Panc1 (cell line): Measurements from ENCODE around the gene RRP7A. TPM values are rescaled to one million over a fixed set of nuclear protein-coding genes. Genes with fewer than 3 reads are reported as not detected.

Source experiments
- ATAC-seq: fragments of 200-7000 bp; cut with Tn5 transposase; 2 replicates; pipeline ENCODE4 v1.9.1; 2020; ENCODE audit warnings: mild to moderate bottlenecking, moderate library complexity
- BruUV-seq: library from RNA; stranded (reverse); fragments of 400-500 nt; replicated peaks from 2 replicates; lab custom pipeline; 2021; lab: Mats Ljungman, UMichigan
- CTCF ChIA-PET: fragments of 300-600 bp; sonication (Branson Sonifier 250); formaldehyde crosslinking; loops from one replicate; lab custom pipeline; 2022; ENCODE audit warnings: antibody characterized with exemption; lab: Charles Lee
- POLR2A ChIA-PET: fragments of 300-600 bp; sonication (Branson Sonifier 250); formaldehyde crosslinking; loops from one replicate; lab custom pipeline; 2022; ENCODE audit warnings: antibody characterized with exemption; lab: Charles Lee
- DNase-seq: peaks from one replicate; pipeline ENCODE4 v3.0.0-alpha.2; 2010; ENCODE audit warnings: low read depth, low spot score
- H3K27ac ChIP-seq: 2 replicates; pipeline ENCODE4 v1.5.1; 2011; ENCODE audit warnings: mild to moderate bottlenecking, low read length, inconsistent platforms
- H3K27me3 ChIP-seq: fragments of 200-500 bp; sonication (Bioruptor generic); 2 replicates; pipeline ENCODE4 v1.6.0; 2014; ENCODE audit warnings: low read length, inconsistent platforms; ENCODE audit not compliant: control insufficient read depth, insufficient read depth
- H3K36me3 ChIP-seq: fragments of 200-500 bp; sonication (Bioruptor generic); 2 replicates; pipeline ENCODE4 v1.5.1; 2014; ENCODE audit warnings: inconsistent platforms, mild to moderate bottlenecking, low read length, moderate library complexity; ENCODE audit not compliant: control insufficient read depth, insufficient read depth
- H3K4me1 ChIP-seq: 2 replicates; pipeline ENCODE4 v1.5.1; 2011; ENCODE audit warnings: inconsistent platforms, mild to moderate bottlenecking, low read length, moderate library complexity; ENCODE audit not compliant: control insufficient read depth, insufficient read depth
- H3K4me3 ChIP-seq, 2 experiments: 2 replicates each; pipeline ENCODE4 v1.5.1; 2011 to 2012; ENCODE audit warnings: low read depth in 2 of 2, low read length in 2 of 2, mild to moderate bottlenecking in 2 of 2, inconsistent platforms in 1 of 2, moderate library complexity in 1 of 2
- H3K9me3 ChIP-seq: fragments of 200-500 bp; sonication (Bioruptor generic); 2 replicates; pipeline ENCODE4 v1.5.1; 2014; ENCODE audit warnings: low read depth, mild to moderate bottlenecking, inconsistent platforms, low read length, moderate library complexity; ENCODE audit not compliant: control insufficient read depth, insufficient read depth
- POLR2AphosphoS5 ChIP-seq: IDR thresholded peaks from 2 replicates; pipeline ENCODE4 v1.6.1; 2012; ENCODE audit warnings: mild to moderate bottlenecking, low read depth, low read length, moderate library complexity
- SIN3A ChIP-seq: IDR thresholded peaks from 2 replicates; pipeline ENCODE4 v1.6.1; 2012; ENCODE audit warnings: low read depth, mild to moderate bottlenecking, low read length, moderate library complexity, borderline replicate concordance; ENCODE audit not compliant: insufficient read depth
- TCF7L2 ChIP-seq: IDR thresholded peaks from 2 replicates; pipeline ENCODE4 v1.6.1; 2011; ENCODE audit warnings: mild to moderate bottlenecking, low read depth, low read length, inconsistent platforms
- in situ Hi-C: cut with HindIII; loops from 2 replicates; pipeline ENCODE4 v1.10.0; 2016; ENCODE audit warnings: low sequenced_read_pairs, low pct_unique_long_range_greater_than_20kb
- intact Hi-C: fragments of 100-400 bp; cut with micrococcal nuclease; formaldehyde crosslinking; loops from one replicate; pipeline ENCODE4 v1.10.0; 2022; ENCODE audit not compliant: unreplicated experiment
- total RNA-seq: library from RNA; stranded (reverse); gene quantifications from one replicate; pipeline ENCODE4 v1.2.1, GENCODE V29; 2021; ENCODE audit not compliant: unreplicated experiment
- TF ChIP-seq, protein P1 (sequence below), 2 experiments: IDR thresholded peaks; 2 replicates each; pipeline ENCODE4 v1.6.1; 2011 to 2012; ENCODE audit warnings: low read depth in 2 of 2, control low read depth in 1 of 2, low read length in 1 of 2, mild to moderate bottlenecking in 1 of 2, moderate library complexity in 1 of 2; ENCODE audit not compliant: insufficient read depth in 1 of 2
- TF ChIP-seq, protein P2 (sequence below): fragments of 450-650 bp; IDR thresholded peaks from 2 replicates; pipeline ENCODE4 v1.5.1; 2017; ENCODE audit warnings: mild to moderate bottlenecking

The RRP7A gene
- total RNA-seq, 1 experiment from 2014 or later, result 29.8 TPM

DNA sequence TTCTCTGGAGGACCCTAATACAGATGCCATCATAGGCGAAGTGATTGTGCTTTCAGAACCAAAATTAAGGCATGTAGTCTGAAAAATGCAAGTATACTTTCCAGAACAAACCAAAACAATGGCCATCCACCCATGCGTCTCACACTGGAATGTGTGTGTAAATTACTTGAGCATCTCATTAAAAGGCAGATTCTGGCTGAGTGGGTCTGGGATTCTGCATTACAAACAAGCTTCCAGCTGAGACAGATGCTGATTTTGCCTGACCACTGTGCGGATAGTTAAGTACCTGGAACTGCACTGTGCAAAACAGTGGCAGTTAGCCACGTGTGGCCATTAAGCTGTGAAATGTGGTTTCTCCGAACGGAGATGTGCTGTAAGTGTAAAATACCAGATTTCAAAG lies 26.2 kb downstream of the RRP7A start:
- no peak for TF ChIP-seq POLR2AphosphoS5
- no peak for TF ChIP-seq SIN3A
- TF ChIP-seq, protein P1, sequence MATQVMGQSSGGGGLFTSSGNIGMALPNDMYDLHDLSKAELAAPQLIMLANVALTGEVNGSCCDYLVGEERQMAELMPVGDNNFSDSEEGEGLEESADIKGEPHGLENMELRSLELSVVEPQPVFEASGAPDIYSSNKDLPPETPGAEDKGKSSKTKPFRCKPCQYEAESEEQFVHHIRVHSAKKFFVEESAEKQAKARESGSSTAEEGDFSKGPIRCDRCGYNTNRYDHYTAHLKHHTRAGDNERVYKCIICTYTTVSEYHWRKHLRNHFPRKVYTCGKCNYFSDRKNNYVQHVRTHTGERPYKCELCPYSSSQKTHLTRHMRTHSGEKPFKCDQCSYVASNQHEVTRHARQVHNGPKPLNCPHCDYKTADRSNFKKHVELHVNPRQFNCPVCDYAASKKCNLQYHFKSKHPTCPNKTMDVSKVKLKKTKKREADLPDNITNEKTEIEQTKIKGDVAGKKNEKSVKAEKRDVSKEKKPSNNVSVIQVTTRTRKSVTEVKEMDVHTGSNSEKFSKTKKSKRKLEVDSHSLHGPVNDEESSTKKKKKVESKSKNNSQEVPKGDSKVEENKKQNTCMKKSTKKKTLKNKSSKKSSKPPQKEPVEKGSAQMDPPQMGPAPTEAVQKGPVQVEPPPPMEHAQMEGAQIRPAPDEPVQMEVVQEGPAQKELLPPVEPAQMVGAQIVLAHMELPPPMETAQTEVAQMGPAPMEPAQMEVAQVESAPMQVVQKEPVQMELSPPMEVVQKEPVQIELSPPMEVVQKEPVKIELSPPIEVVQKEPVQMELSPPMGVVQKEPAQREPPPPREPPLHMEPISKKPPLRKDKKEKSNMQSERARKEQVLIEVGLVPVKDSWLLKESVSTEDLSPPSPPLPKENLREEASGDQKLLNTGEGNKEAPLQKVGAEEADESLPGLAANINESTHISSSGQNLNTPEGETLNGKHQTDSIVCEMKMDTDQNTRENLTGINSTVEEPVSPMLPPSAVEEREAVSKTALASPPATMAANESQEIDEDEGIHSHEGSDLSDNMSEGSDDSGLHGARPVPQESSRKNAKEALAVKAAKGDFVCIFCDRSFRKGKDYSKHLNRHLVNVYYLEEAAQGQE (IDR thresholded peaks at IDR 0.05; ENCODE audit: insufficient read depth in 1 of 2, low read depth in 2 of 2, low read length in 1 of 2), result no peak
- TF ChIP-seq TCF7L2, result no peak
- TF ChIP-seq, protein P2, sequence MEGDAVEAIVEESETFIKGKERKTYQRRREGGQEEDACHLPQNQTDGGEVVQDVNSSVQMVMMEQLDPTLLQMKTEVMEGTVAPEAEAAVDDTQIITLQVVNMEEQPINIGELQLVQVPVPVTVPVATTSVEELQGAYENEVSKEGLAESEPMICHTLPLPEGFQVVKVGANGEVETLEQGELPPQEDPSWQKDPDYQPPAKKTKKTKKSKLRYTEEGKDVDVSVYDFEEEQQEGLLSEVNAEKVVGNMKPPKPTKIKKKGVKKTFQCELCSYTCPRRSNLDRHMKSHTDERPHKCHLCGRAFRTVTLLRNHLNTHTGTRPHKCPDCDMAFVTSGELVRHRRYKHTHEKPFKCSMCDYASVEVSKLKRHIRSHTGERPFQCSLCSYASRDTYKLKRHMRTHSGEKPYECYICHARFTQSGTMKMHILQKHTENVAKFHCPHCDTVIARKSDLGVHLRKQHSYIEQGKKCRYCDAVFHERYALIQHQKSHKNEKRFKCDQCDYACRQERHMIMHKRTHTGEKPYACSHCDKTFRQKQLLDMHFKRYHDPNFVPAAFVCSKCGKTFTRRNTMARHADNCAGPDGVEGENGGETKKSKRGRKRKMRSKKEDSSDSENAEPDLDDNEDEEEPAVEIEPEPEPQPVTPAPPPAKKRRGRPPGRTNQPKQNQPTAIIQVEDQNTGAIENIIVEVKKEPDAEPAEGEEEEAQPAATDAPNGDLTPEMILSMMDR, result no peak
- no TSS peak for BruUV-seq
- ATAC-seq, result no peak

DNA sequence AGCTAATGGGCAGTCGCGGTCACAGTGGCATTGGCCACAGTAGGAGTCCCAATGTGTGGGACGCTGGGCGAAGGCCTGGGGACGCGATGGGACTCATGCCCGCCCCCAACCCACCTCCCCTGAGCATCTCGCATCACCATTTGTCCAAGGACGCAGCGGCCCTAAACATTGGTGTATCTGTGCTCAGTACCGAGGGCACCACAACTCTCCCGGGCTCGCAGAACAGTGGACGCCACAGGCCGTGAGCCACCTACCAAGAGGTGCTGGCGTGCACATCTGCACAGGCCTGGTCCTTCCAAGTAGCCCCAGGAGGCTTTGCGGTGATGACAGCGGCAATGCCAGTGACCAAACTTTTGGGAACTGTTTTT lies 27.3 kb downstream of the RRP7A start:
- Histone ChIP-seq H3K4me1 (no peaks in the 10 kb centered on the region), H3K27ac (no peak overlapping the region), H3K27me3 (no peaks in the 10 kb centered on the region), H3K4me3 (no peak overlapping the region), H3K9me3 (no peaks in the 10 kb centered on the region), H3K36me3 (no peaks in the 10 kb centered on the region)
- intact Hi-C loops (no loop called here), in situ Hi-C loops (no loop called here)
- no peak for ATAC-seq
- no peak for DNase-seq
- ChIA-PET CTCF (no interaction called here), POLR2A (no interaction called here)
- TF ChIP-seq, protein P1 (IDR thresholded peaks at IDR 0.05; ENCODE audit: insufficient read depth in 1 of 2, low read depth in 2 of 2, low read length in 1 of 2), result no peak
- TF ChIP-seq TCF7L2, result no peak
- TF ChIP-seq, protein P2, result no peak
- TF ChIP-seq SIN3A, result no peak
- TF ChIP-seq POLR2AphosphoS5, result no peak
- BruUV-seq, result no TSS peak

More for the DNA sequence above, 26.2 kb downstream of the RRP7A start:
- no peak overlapping the region for H3K27ac ChIP-seq
- no peak for DNase-seq
- ChIA-PET POLR2A (interaction anchor here (0.5 kb wide), 1 partner anchor 71 kb away, joined by 4 read pairs; no protein-coding TSS in a partner anchor), CTCF (no interaction called here)
- no peaks in the 10 kb centered on the region for H3K9me3 ChIP-seq
- no peak overlapping the region for H3K4me3 ChIP-seq
- intact Hi-C loops, result no loop called here
- no peaks in the 10 kb centered on the region for H3K36me3 ChIP-seq
- in situ Hi-C loops, result no loop called here
- no peaks in the 10 kb centered on the region for H3K27me3 ChIP-seq
- H3K4me1 ChIP-seq, result no peaks in the 10 kb centered on the region
